Mucosa of stomach (tissue), 1 donor: ENCODE results near the gene KARS1.

Experiments
- H3K27me3 ChIP-seq: one replicate; pipeline ENCODE4 v1.7.0; 2013; ENCODE audit warnings: mild to moderate bottlenecking, low read length; ENCODE audit not compliant: control insufficient read depth, insufficient read depth
- H3K36me3 ChIP-seq: one replicate; pipeline ENCODE4 v1.7.0; 2013; ENCODE audit warnings: low read length; ENCODE audit not compliant: control insufficient read depth, insufficient read depth
- H3K4me1 ChIP-seq: one replicate; pipeline ENCODE4 v1.7.0; 2013; ENCODE audit warnings: mild to moderate bottlenecking, low read length; ENCODE audit not compliant: control insufficient read depth, insufficient read depth
- H3K4me3 ChIP-seq: one replicate; pipeline ENCODE4 v1.7.0; 2013; ENCODE audit warnings: low read length
- H3K9ac ChIP-seq: one replicate; pipeline ENCODE4 v1.7.0; 2013; ENCODE audit warnings: mild to moderate bottlenecking, low read length, moderate library complexity
- H3K9me3 ChIP-seq: one replicate; pipeline ENCODE4 v1.7.0; 2013; ENCODE audit warnings: mild to moderate bottlenecking, low read length, moderate library complexity; ENCODE audit not compliant: control insufficient read depth
- donor health status: Pancreatic carcinoma.

The KARS1 gene

DNA sequence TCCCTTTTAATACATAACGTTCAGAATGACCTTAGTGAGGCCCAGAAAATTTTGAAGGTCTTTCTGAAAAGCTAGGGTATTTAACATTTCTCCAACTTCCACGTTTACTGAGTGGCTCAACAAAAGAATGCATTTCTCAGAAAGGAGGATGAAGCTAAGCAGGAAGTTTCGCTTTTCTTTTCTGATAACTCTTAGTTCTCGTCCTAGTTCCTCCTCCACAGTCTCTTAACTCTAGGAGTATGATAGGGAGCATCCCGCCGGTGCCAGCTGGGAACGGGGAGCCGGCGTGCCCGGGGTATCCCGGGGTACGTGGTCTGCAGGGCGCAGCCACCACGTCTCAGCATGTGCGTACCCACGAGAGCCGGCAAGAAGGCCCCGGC, 363 bp downstream of the KARS1 start:
- peak overlapping the region; percentile 98 for H3K4me3 ChIP-seq
- H3K9me3 ChIP-seq: no peaks in the 10 kb centered on the region
- H3K4me1 ChIP-seq: peaks cover 17% of the 10 kb centered on the region
- no peaks in the 10 kb centered on the region for H3K36me3 ChIP-seq
- no peaks in the 10 kb centered on the region for H3K27me3 ChIP-seq
- peak overlapping the region; percentile 97 for H3K9ac ChIP-seq

DNA sequence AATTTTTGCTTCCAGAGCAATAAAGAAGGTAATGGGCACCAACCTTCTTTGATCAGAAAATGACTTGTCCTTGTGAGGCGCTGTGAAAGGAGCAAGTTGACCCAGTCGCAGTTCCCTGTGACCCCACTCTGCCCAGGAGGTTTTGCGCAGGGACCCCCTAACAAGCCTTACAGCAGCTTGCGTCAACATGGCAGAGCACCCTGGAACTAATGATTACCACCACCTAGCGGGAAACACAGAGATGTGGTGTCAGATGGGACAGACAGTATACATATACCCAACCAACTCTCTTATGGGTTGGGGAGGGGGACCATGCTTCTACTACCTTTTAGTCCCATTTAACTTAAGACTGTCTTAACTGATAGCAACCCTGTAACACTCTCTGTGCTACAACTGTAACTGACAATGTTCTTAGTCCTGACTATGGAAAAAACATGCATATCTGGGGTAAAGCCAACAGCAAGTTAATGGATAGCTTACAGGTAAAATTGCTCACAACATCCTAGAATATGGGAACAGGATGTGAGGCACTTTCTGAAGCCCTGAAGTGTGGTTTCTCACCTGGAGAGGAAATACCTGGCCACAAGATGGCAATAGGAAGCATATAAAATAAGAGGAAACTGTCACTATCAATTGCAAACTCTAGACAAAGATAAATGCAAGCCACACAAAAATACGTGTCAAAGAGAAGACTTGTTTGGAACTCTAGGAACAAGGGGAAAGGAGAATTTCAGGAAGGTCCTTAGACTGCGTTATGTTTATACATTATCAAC, 3.0 kb downstream of the KARS1 start:
- H3K9ac ChIP-seq: peak overlapping the region; percentile 20
- H3K9me3 ChIP-seq: no peaks in the 10 kb centered on the region
- no peak overlapping the region for H3K4me3 ChIP-seq
- no peaks in the 10 kb centered on the region for H3K27me3 ChIP-seq
- H3K36me3 ChIP-seq: peaks cover 9% of the 10 kb centered on the region
- peaks cover 11% of the 10 kb centered on the region for H3K4me1 ChIP-seq

DNA sequence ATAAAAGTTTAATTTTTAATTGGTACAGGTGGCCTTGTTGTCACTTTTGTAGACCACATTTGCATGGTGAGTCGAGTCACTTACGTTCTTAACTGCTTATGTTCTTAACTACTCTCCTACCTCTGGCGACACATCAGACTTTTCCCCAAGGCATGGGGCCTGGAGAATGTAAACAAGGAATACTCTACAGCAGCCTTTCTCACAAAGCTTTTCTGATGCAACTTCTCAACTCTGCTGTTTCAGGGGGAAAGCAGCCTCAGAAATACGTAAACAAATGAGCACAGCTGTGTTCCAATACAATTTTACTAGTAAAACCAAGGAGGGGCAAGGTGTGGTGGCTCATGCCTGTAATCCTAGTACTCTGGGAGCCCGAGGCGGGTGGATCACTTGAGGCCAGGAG, 6.9 kb downstream of the KARS1 start:
- Histone ChIP-seq H3K27me3 (no peaks in the 10 kb centered on the region), H3K4me3 (no peak overlapping the region), H3K4me1 (peaks cover 4% of the 10 kb centered on the region), H3K9me3 (no peaks in the 10 kb centered on the region), H3K9ac (no peak overlapping the region), H3K36me3 (peaks cover 9% of the 10 kb centered on the region)

DNA sequence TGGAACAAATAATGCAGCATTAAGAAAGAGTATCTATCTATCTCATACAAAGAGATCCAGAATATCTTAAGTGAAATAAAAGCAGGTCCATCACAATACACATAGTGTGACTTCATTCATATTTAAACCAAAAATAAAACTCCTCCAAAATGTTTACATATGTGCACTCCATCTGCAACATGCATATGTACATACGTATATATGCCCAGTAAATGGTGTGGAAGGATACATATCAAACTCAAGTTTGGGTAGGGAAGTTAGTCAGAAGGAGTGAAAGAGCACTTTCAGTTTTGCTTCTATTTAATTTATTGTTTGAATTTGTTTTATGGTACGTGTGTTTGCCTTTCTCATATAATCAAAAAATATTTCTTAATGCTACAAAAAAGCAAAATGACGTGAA, 12.4 kb downstream of the KARS1 start:
- no peak overlapping the region for H3K9ac ChIP-seq
- H3K4me1 ChIP-seq: no peaks in the 10 kb centered on the region
- H3K27me3 ChIP-seq: no peaks in the 10 kb centered on the region
- no peak overlapping the region for H3K4me3 ChIP-seq
- H3K36me3 ChIP-seq: peaks cover 15% of the 10 kb centered on the region
- no peaks in the 10 kb centered on the region for H3K9me3 ChIP-seq

DNA sequence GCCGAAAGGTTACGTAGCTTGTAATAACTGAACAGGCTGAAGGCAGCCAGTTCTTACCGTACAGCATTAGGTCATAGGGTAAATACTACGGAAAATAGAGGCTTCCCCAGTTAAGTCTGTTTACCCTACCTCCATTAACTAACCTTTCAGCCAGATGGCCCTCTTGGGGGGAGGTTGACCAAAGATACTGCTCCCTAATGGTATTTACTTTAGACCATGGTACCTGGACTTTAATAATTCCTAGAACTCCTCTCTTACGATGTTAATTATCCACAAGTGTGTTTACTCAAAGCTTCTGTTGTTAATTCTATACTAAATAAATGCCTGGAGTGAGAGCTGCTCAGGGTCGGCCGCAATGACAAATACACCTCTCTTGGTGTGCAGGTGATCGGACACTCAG, 14.6 kb downstream of the KARS1 start:
- peaks cover 20% of the 10 kb centered on the region for H3K36me3 ChIP-seq
- H3K4me1 ChIP-seq: no peaks in the 10 kb centered on the region
- no peak overlapping the region for H3K4me3 ChIP-seq
- H3K27me3 ChIP-seq: no peaks in the 10 kb centered on the region
- H3K9ac ChIP-seq: no peak overlapping the region
- H3K9me3 ChIP-seq: no peaks in the 10 kb centered on the region

DNA sequence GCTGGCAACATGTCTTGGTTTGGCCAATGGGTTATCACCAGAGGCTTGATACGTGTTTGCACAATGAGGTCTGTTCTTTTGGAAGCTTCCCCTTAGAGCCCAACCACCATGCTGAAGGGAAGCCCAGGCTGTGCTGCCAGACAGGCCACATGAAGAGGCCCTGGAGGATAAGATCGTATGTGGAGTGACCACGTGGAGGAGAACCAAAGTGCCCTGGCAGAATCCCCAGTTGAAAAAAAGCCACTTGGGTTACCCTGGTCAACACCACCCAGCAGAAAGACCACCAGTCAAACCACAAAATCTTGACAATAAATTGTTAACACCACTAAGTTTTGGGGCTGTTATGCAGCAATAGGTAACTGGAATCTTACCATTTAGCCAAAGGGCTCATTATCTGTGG, 17.4 kb downstream of the KARS1 start:
- Histone ChIP-seq H3K9me3 (no peaks in the 10 kb centered on the region), H3K9ac (no peak overlapping the region), H3K36me3 (peaks cover 27% of the 10 kb centered on the region), H3K4me3 (no peak overlapping the region), H3K4me1 (no peaks in the 10 kb centered on the region), H3K27me3 (no peaks in the 10 kb centered on the region)

DNA sequence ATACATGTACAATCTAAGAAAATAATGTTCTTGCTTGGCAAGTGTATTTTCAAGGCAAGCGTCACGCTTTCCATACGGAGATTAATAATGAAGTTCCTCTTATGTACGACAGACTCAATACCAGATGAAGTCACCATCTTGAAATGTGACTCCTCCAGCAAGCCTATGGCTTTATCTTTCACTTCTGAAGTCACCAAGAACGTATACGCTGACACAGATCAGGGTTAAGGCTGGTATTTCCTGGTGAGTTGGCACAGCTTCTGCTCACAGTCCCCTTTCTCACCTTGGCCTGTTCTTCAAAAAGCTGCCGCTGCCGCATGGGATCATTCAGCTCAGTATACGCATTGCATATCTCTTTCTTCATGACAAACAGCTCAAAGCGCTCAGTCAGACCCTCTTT, 18.3 kb downstream of the KARS1 start:
- peaks cover 25% of the 10 kb centered on the region for H3K36me3 ChIP-seq
- no peaks in the 10 kb centered on the region for H3K4me1 ChIP-seq
- no peak overlapping the region for H3K9ac ChIP-seq
- H3K9me3 ChIP-seq: no peaks in the 10 kb centered on the region
- no peak overlapping the region for H3K4me3 ChIP-seq
- no peaks in the 10 kb centered on the region for H3K27me3 ChIP-seq

DNA sequence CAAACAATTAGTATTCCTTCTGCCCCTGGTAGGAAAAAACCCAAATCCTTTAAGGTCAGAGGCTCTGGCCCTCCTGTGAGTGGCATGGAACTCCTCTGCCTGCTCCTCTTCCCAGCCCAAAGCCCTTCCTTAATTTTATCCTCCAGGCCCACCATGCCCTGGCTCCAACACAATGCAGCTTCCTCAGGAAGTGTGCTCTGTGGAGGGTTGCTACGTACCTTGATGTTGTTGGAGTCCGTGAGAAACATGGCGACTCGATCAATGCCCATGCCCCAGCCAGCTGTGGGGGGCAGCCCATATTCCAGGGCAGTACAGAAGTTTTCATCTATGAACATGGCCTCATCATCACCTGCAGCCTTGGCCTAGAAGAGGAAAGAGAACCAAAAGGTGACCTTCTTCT, 19.1 kb downstream of the KARS1 start:
- no peak overlapping the region for H3K4me3 ChIP-seq
- H3K36me3 ChIP-seq: peaks cover 20% of the 10 kb centered on the region
- no peak overlapping the region for H3K9ac ChIP-seq

DNA sequence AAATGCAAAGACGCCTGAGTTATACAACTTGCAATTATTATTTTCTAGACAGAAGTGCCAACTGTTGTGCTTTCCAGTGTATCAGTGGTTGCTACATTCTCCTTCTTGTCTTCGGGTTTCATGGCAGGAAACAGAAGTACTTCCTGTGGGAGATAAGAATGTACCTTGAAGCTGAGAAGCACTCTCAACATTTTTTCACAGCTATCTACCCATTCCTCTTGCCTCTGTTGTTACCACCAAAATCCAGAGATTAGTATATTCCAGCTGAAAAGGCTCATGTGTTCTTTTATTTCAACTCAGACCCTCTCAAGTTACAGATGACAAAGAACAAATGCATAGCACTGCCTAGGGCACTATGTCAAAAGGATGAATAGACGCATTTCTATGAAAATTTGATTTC, 19.6 kb downstream of the KARS1 start:
- Histone ChIP-seq H3K4me1 (no peaks in the 10 kb centered on the region), H3K4me3 (no peak overlapping the region), H3K9ac (no peak overlapping the region), H3K9me3 (no peaks in the 10 kb centered on the region), H3K27me3 (no peaks in the 10 kb centered on the region), H3K36me3 (peaks cover 20% of the 10 kb centered on the region)

More for the DNA sequence above, 19.1 kb downstream of the KARS1 start:
- Histone ChIP-seq H3K27me3 (no peaks in the 10 kb centered on the region), H3K9me3 (no peaks in the 10 kb centered on the region), H3K4me1 (no peaks in the 10 kb centered on the region)

DNA sequence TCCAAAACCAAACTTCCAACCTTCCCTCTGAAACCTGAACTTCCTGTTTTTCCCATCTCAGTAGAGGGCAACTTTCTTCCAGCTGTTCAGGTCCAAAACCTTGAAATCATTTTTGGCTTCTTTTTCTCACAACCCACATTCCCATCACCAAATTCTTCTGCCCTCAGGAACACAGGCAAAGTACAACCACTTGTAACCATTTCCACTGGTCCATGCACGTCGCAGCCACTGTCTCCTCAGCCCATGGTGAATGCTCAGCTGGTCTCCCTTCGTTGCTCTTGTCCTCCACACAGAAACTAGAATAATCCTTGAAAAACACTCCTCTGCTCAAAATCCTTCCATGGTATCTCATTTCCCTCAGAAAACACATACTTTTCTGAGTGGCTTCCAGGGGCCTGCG, 20.7 kb downstream of the KARS1 start:
- Histone ChIP-seq H3K9ac (no peak overlapping the region), H3K36me3 (peaks cover 20% of the 10 kb centered on the region), H3K4me3 (no peak overlapping the region), H3K4me1 (peaks cover 7% of the 10 kb centered on the region), H3K9me3 (no peaks in the 10 kb centered on the region), H3K27me3 (no peaks in the 10 kb centered on the region)

DNA sequence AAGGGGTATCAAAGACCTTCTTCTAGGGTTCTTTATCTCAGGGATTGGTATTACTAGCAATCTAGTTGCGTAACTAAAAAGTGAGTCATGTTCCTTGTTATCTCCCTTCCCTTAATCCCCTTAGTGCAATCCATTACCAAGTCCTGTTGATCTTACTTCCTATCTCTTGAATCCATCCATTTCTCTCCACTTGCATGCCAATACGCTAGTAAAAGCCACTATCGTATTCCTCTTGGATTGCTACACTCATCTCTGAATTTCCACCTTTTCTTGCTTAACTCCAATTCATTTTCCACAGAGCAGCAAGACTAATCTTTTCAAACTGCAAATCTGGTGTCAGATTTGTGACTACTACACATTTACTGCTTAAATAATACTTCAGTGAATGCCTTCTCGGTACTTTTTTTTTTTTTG, 22.5 kb downstream of the KARS1 start:
- Histone ChIP-seq H3K36me3 (peaks cover 14% of the 10 kb centered on the region), H3K9ac (no peak overlapping the region), H3K4me3 (no peak overlapping the region), H3K9me3 (no peaks in the 10 kb centered on the region), H3K4me1 (peaks cover 7% of the 10 kb centered on the region), H3K27me3 (no peaks in the 10 kb centered on the region)

DNA sequence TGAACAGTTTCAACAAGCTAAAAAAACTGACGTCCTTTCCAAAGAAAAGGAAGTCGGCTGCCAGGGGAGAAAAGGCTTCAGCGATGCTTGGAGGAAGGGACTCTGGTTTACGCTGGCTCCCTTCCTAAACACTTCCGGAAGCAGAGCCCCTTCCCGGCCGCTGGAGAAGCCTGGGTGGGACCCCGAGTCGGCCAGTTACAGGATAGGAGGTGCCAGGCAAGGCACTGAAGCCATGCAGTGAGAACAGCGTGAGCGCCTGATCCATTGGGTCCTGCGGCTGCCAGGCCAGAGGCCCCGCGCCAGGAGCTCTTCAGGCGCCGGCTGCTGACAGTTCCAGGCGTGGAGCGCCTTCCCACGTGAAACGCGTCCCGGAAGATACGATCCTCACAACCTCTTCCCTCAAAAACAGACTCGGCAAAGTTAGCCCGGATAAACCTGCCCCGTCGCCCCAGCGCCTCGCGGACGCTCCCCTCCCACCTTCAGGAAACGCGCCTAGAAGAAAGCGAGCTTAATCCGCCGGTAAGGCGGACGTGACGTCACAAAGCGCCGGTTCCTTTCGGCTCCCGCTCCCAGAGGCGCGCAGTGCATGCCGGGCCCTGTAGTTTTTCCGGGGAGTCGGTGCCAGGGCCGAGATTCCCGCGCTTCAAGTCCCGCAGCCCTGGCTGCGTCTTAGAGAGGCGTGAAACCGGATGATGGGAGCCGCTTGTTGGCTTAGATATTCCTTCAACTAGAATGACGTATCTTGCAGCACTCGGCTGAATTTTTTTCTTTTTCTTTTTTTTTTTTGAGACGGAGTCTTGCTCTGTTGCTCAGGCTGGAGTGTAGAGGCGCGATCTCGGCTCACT, 24.5 kb downstream of the KARS1 start, which contains the start of gene ADAT1:
TSS of gene ADAT1 (minus strand) at position 521 of the 845 bp plus-strand sequence. CDS start 2,482 bp downstream, outside the sequence.
- H3K36me3 ChIP-seq: peaks cover 6% of the 10 kb centered on the region
- no peaks in the 10 kb centered on the region for H3K9me3 ChIP-seq
- H3K9ac ChIP-seq: peak within 1 kb of the TSS; percentile 80
- peaks cover 7% of the 10 kb centered on the region for H3K4me1 ChIP-seq
- peak within 1 kb of the TSS; percentile 74 for H3K4me3 ChIP-seq
- no peaks in the 10 kb centered on the region for H3K27me3 ChIP-seq
